HG02943 (cell line): Measurements from ENCODE around the gene KCNA5.

Source experiments
- ATAC-seq: cut with Tn5 transposase; IDR thresholded peaks from one replicate; pipeline ENCODE4 v1.9.1; 2021; ENCODE audit warnings: mild to moderate bottlenecking, low read depth, moderate library complexity; ENCODE audit not compliant: unreplicated experiment

Gene KCNA5

GRCh38 chr12:5059358-5059757, 15.7 kb downstream of the KCNA5 start:
- ATAC-seq = no peak

DNA sequence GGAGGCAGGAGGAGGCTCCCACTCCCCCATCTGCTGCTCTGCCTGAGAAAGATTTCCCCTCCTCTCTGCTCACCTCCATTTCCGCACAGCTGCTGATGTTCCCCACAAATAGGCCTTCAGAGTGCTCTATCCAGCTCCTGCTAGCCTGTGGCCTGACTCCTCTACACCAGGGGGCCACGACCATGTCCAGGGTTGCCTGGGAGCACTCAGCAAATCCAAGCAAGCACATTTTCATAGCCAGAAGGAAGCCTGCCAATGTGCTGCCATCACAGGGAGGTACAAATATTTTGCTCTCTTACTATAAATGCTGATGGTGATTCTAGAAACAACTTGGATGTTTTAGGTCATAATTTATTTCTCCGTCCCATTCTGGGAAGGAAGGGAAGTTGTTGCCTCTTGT, 17.3 kb downstream of the KCNA5 start:
- no peak for ATAC-seq

DNA sequence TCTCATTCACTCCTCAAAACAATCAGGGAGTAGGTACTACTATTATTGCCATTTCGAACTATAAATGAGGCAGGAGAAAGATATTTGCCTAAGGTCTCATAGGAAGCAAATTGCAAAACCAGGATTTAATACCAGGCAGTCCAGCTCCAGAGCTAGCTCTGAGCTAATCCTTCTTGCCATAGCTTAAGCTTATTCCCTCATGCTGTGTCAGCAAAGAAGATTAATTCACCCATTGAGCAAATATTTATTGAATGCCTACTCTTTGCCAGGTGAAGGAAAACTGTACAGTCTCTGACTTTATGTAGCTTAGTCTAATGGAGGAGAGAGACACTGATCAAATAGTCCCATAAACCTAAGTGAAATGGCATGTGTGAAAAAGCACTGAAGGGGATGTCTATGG, 19.5 kb downstream of the KCNA5 start:
- ATAC-seq = no peak

DNA sequence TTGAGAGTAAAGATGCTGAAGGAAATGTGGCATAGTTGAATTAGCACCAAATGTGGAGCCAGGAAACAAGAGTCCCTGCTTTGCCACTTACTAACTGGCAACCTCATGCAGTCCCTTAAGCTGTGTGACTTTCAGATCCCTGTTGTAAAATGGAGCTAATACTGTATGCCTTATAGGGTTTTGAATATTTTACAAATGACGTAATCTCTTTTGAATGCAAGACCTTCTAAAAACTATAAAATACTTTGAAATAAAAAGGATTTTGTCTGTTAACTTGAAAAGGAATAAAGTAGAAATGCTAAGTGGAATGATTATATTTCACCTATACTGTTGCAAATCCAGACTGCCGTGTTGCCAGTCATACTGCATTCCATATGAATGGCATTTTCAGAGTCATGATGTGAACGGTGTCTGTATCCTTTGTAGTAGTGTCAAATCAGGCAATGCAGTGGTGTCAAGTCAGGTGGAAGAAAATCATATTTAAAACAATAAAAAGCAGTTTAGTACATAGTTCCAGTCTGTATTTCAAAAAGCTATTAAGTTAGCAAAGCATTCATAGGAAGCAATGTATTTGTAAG, 21.3 kb downstream of the KCNA5 start:
- no peak for ATAC-seq

DNA sequence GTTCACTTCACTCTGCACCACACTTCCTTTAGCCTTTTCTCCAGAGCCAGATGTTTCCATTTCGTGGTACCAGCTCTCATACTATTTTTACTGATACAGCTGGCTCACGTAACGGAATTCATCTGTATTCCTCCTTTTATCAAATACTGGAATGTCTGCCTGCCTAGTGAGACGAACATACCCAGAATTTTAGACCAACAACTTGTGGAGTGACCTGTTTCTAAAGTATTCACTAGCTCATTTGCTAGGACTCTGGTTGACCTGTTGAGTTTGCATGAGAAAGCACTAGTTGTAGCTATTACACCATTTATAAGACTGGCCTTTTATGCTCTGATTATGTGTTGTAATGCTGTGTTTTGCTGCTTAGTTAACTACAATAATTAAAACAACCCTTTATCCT, 22.6 kb downstream of the KCNA5 start:
- ATAC-seq = no peak

- ATAC-seq = no peak
These were observed 24.4 kb downstream of the KCNA5 start for GRCh38 chr12:5068126-5068525.

DNA sequence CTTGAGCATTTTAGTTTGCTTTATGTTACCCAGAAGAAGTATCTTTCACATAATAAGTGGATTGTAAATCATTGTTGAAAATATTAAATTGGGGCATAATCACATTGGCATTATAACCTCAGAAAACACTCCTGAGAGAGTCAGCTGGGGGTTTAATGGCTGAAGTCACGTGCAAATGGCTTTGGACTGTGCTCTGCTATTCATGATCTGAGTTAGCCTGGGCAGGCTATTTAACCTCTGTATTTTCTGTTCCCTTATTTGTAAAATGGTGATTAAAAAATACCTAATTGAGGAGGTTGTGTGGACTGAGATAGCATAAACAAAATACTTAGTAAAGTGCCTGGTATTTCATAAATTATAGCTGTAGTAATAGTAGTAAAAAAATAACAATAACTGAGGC, 24.9 kb downstream of the KCNA5 start:
- ATAC-seq = no peak

DNA sequence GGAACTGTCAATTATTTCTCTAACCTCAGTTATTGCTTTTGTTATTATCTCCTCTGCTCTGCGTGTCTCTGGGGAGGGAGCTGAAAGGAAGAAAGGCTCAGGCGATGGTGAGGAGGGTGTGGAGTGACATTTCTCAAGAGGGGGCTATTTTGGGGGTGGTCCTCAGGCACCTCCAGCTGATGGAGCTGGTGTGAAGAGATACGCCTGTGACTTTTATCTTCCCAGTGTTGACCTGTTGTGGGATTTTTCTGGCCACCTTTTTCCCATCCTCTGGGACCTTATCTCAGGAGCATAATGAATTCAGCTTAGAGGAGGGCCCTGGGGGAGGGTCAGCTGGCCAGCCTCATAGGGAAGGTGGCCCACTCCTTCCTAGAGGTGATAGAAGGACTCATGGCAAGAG, 26.4 kb downstream of the KCNA5 start:
- no peak for ATAC-seq

- no peak for ATAC-seq
These were observed 27.8 kb downstream of the KCNA5 start for GRCh38 chr12:5071496-5071895.

GRCh38 chr12:5072311-5072710, 28.6 kb downstream of the KCNA5 start:
- no peak for ATAC-seq

- no peak for ATAC-seq
These were observed 29.4 kb downstream of the KCNA5 start for GRCh38 chr12:5073054-5073453.

- ATAC-seq = no peak
These were observed 30.2 kb downstream of the KCNA5 start for GRCh38 chr12:5073853-5074252.

DNA sequence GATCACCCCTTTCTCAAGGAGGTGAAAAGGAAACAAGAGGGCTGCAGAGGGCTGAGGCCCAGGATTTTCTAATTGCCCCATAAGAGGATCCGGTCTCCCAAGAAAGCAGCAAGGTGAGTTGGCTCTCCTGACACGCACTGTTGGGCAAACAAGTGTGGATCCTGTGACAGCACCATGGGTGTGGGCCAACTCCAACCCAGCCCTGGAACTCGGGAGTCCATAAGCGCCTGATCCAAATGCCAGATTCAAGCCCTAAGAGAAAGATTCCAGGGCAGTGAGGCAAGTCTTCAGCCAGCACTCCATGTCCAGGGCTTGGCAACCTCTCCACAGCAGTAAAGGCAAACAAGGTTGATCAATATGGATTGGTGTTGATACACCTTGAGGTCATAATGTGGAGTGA, 33.1 kb downstream of the KCNA5 start:
- ATAC-seq = no peak

DNA sequence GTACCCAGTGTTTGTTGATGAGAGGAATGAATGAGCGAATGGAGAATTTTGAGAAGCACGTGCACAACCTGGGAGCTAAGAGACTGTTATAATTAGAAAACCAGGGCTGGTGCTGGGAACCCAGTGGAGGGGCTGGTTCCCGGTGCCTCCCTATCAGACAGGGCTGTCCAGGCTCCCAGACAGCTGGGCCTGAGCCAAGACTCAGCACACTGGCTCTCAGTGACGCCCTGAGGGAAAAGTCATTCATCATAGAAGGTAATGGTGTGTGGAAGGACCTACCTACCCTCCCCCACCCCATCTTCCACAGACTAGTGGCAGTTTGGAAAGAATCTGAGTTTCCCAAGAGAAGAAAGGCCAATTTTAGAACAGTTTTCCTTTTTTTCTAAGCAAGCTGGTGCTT, 34.7 kb downstream of the KCNA5 start:
- ATAC-seq = no peak

DNA sequence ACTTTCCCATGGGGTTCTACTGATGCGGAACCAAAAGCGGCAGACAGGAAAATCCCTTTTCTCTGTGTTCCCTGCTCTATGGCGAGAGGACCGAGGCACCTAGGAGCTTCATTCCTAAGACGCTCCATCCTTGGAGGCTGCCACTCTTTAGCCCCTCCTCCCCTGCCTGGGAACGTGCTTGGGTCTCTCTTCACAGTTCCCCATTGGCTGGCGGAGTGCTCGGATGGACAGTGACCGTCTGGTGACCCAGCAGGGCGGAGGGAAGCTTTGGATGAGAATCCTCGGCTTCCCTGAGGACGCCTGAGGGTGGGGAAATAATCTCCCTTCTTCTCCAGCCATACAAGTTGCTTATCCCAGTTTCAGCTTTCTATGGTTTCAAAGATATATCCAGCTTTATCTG, 37.3 kb downstream of the KCNA5 start:
- ATAC-seq = no peak

- no peak for ATAC-seq
These were observed 40.5 kb downstream of the KCNA5 start for GRCh38 chr12:5083955-5084849.

DNA sequence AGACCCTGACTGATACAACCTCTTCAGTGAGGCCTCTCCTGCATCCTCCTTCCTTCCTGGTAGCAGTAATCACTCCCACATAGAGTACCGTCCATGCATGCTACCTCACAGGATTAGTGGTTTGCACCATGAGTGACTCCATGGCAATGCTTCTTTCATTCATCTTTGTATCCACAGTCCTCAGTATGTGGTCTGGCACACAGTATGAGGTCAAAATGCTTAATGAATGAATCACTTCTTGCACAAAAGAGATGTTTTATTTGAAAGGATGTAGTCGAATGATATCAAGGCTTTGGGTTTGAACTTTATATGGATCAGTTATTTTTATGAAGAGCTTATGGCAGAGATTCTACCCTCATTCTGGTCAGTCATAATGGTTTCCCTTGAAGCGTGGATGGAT, 42.2 kb downstream of the KCNA5 start:
- no peak for ATAC-seq

DNA sequence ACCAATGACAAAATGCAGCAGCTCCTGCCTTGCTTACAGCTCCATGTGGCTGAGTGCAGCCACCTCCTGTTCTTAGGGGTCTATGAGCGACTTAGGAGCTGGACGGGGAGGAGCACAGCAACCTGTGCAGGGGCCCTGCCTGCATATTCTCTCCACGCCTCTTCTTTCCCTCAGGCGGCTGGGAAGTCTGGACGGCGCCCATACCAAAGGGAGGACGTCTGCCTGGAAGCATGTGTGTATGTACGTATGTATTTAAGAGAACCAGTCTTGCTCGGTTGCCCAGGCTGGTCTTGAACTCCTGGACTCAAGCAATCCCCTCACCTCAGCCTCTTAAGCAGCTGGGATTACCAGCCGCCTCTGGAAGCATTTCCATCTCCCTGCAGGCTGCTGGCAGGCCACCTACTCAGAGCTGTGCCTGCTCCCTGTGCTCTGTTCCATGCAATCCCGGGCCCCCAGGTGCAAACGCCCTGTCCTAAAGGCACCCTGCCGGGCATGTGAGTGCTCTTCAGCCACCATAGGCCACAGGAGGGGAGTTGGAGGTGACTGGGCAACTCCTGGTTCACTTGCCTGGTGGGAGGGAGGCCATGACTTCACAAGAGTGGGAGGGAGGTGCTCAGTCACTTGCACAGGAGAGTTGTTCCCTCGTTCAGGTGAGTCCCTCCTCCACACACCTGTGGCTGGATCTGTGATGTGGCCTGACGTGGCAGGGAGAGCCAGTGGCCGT, 44.3 kb downstream of the KCNA5 start:
- ATAC-seq = no peak

DNA sequence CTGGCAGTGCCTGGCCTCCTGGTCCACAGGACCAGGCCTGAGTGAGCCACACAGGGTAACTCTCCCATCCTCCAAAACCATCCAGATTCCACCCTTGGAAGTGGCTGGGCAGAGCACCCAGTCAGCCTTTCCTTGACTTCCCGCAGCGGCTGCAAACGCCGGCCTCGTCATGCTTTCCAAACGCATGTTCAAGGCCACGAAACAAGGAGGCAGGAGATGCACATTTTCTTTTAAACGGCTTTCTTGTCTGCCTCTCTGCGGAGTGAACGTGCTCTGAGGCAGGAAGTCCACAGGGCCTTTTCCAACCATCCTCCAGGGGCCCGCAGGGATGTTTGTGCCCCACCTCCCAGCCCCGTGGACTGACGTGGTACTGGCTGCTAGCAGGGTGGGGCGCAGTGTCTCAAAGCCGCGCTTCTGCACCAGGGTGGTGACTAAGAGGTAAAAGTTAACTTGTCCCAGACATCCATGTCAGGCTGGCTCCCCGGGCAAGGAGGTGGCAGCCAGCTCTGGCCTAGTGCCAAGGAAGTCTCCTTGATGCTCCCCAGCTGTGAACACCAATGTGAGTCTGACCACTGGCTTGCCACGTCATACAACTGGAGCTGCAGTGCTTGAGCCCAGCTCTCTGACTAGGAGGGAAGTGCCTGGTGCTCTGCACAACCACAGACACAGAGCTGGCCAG, 45.0 kb downstream of the KCNA5 start:
- ATAC-seq = no peak

DNA sequence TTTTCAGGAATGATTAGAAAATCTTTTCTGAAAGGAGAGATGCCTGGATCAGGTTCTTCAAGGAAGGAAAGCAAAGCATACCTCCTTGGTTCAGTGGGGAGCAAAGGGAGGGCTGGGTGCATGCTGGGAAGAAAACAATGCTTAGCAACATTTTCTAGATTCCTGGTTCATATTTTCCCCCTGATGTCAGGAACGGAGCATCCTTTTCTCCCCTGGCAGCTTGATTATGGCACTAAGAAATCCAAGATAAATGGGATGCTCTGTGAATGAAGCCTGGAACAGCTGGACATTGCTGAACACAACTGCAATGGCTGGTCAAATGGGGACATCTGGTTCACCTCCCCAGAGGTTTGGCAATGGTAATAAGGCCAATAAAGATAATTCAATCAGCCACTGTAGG, 50.9 kb downstream of the KCNA5 start:
- no peak for ATAC-seq

DNA sequence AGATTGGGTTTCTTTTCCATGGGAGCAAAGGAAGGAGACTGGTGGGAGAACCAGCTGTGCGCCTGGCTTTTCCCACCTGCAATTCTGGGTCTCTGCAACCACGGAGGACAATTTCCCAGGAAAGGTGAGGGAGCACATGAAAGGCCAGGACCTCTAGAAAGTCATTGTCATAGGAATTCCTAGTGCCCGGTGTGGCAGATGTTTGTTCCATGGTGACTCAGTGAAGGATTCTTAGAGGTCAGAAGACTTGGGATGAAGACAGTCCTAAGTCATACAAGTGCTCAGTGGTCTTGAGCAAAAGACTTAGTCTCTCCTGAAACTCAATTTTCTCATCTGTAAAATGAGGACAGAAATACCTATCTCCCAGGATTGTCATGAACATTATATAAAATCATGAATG, 51.3 kb downstream of the KCNA5 start:
- ATAC-seq = no peak
